Glutamatergic neuron (in vitro differentiated cells): ENCODE results near the gene HNRNPA0. TPM values are rescaled to one million over a fixed set of nuclear protein-coding genes. Genes with fewer than 3 reads are reported as not detected.

Source experiments
- DNase-seq: peaks from one replicate; pipeline ENCODE4 v3.0.0; 2022
- H3K27ac Mint-ChIP-seq: one replicate; pipeline ENCODE4 v1.8.0; 2020; ENCODE audit warnings: mild to moderate bottlenecking, mixed read lengths, inconsistent platforms; ENCODE audit not compliant: unreplicated experiment
- H3K27me3 Mint-ChIP-seq: one replicate; pipeline ENCODE4 v1.8.0; 2020; ENCODE audit warnings: mild to moderate bottlenecking, moderate library complexity, mixed read lengths, inconsistent platforms; ENCODE audit not compliant: unreplicated experiment
- H3K36me3 Mint-ChIP-seq: one replicate; pipeline ENCODE4 v1.8.0; 2020; ENCODE audit warnings: mild to moderate bottlenecking, mixed read lengths, inconsistent platforms; ENCODE audit not compliant: unreplicated experiment
- H3K4me1 Mint-ChIP-seq: one replicate; pipeline ENCODE4 v1.8.0; 2020; ENCODE audit warnings: mild to moderate bottlenecking, low read depth, mixed read lengths, inconsistent platforms; ENCODE audit not compliant: unreplicated experiment
- H3K4me3 Mint-ChIP-seq: one replicate; pipeline ENCODE4 v1.8.0; 2020; ENCODE audit warnings: mild to moderate bottlenecking, mixed read lengths, inconsistent platforms; ENCODE audit not compliant: unreplicated experiment
- H3K9me3 Mint-ChIP-seq: one replicate; pipeline ENCODE4 v1.8.0; 2020; ENCODE audit warnings: mild to moderate bottlenecking, moderate library complexity, mixed read lengths, inconsistent platforms; ENCODE audit not compliant: unreplicated experiment
- CTCF ChIP-seq: fragments of 200-600 bp; sonication (generic); IDR thresholded peaks from one replicate; pipeline ENCODE4 v1.5.0; 2021; ENCODE audit not compliant: partially characterized antibody, unreplicated experiment
- total RNA-seq: library from RNA; stranded (reverse); fragmentation: NEBNext Ultra II Directional; extraction: Animal tissue kit (Norgen Biotek cat#: 25700); gene quantifications from one replicate; pipeline ENCODE4 v1.2.1, GENCODE V29; 2021; ENCODE audit not compliant: unreplicated experiment

Gene HNRNPA0
- total RNA-seq, 1 donor from 2014 or later, result 65.2 TPM

GRCh38 chr5:137716337-137716736, 37.8 kb downstream of the HNRNPA0 start:
- TF ChIP-seq CTCF, result no peak
- Mint-ChIP-seq H3K4me3 (no peak overlapping the region), H3K27ac (no peak overlapping the region), H3K4me1 (no peaks in the 10 kb centered on the region), H3K27me3 (no peaks in the 10 kb centered on the region), H3K36me3 (peaks cover 14% of the 10 kb centered on the region), H3K9me3 (no peaks in the 10 kb centered on the region)
- DNase-seq, result no peak

GRCh38 chr5:137715456-137715855, 38.7 kb downstream of the HNRNPA0 start:
- H3K9me3 Mint-ChIP-seq, result no peaks in the 10 kb centered on the region
- H3K4me1 Mint-ChIP-seq, result no peaks in the 10 kb centered on the region
- H3K36me3 Mint-ChIP-seq, result peaks cover 14% of the 10 kb centered on the region
- no peaks in the 10 kb centered on the region for H3K27me3 Mint-ChIP-seq
- no peak overlapping the region for H3K4me3 Mint-ChIP-seq
- no peak overlapping the region for H3K27ac Mint-ChIP-seq
- no peak for TF ChIP-seq CTCF
- DNase-seq, result no peak

- H3K36me3 Mint-ChIP-seq, result peaks cover 14% of the 10 kb centered on the region
- no peaks in the 10 kb centered on the region for H3K9me3 Mint-ChIP-seq
- H3K4me3 Mint-ChIP-seq, result no peak overlapping the region
- H3K4me1 Mint-ChIP-seq, result no peaks in the 10 kb centered on the region
- H3K27ac Mint-ChIP-seq, result no peak overlapping the region
- no peak for TF ChIP-seq CTCF
- DNase-seq, result no peak
- H3K27me3 Mint-ChIP-seq, result no peaks in the 10 kb centered on the region
These were observed 39.2 kb downstream of the HNRNPA0 start for GRCh38 chr5:137714946-137715345.

GRCh38 chr5:137714494-137714893, 39.7 kb downstream of the HNRNPA0 start:
- no peaks in the 10 kb centered on the region for H3K27me3 Mint-ChIP-seq
- H3K27ac Mint-ChIP-seq, result no peak overlapping the region
- H3K4me1 Mint-ChIP-seq, result no peaks in the 10 kb centered on the region
- peaks cover 14% of the 10 kb centered on the region for H3K36me3 Mint-ChIP-seq
- H3K4me3 Mint-ChIP-seq, result no peak overlapping the region
- no peak for TF ChIP-seq CTCF
- no peaks in the 10 kb centered on the region for H3K9me3 Mint-ChIP-seq
- DNase-seq, result no peak

GRCh38 chr5:137712139-137712667, 42.0 kb downstream of the HNRNPA0 start:
- H3K4me1 Mint-ChIP-seq, result no peaks in the 10 kb centered on the region
- no peak for TF ChIP-seq CTCF
- H3K27me3 Mint-ChIP-seq, result no peaks in the 10 kb centered on the region
- H3K27ac Mint-ChIP-seq, result no peak overlapping the region
- H3K9me3 Mint-ChIP-seq, result no peaks in the 10 kb centered on the region
- H3K4me3 Mint-ChIP-seq, result no peak overlapping the region
- no peak for DNase-seq
- peaks cover 14% of the 10 kb centered on the region for H3K36me3 Mint-ChIP-seq
